Mesenteric fat pad (tissue), 1 donor: ENCODE results near the gene TBX1. TPM values are rescaled to one million over a fixed set of nuclear protein-coding genes. Genes with fewer than 3 reads are reported as not detected.
A peak's percentile ranks its signal among the peaks of the same experiment; 100 is the strongest.

ENCODE experiments used
- DNase-seq: peaks from one replicate; pipeline ENCODE4 v3.0.0-alpha.2; 2020; ENCODE audit warnings: low spot score
- long read RNA-seq: library from polyadenylated mRNA; unstranded; transcript quantifications from one replicate; pipeline ENCODE4 v2.0.0, GENCODE V29; 2020
- total RNA-seq: library from RNA; stranded (reverse); fragmentation: NEBNext Ultra II Directional; extraction: Animal tissue kit (Norgen Biotek cat#: 25700); gene quantifications from one replicate; pipeline ENCODE4 v1.2.1, GENCODE V29; 2021
- donor health status: DM: yes; HTN: yes; CAD: no.

TBX1 gene
- total RNA-seq: 3.0 TPM
- long read RNA-seq: 0 reads

- no peak for DNase-seq
Measured at GRCh38 chr22:19760058-19760950, at the start of gene TBX1. TBX1 (plus strand) TSS chr22:19760778; CDS start chr22:19760844, 66 bp downstream.

GRCh38 chr22:19713245-19713644, 47.3 kb upstream of the TBX1 start:
- DNase-seq: no peak

DNA sequence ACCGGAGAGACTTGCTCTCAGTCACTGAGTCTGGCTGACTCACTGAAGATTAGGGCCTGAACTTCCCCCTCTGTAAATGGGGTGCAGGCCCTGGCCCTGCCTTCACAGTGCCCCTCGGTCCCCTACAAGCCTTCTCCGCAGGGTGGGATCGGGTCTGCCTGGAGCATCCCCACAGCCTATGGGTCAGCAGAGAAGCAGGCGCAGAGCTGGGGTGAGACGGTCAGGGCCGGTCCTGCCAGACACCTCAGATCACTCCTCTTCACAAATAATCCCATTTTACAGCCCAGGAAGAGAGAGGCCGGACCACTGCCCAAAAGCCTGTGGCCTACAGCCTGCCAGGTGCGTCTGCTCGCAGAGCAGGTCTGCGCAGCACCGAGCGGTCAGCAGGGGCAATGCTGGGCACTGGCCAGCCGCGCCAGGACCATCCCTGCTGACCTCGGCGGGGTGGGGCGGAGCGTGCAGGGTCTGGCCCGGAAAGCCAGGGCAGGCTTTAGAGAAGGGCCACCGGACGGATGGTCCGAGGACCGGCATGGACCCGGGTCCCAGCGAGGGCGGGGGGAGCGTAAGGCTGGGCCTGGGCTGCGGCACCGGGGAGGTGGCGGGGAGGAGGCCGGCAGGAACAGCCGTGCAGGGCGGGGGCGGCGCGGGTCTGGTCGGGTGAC, 46.8 kb upstream of the TBX1 start:
- DNase-seq: no peak

GRCh38 chr22:19714312-19715187, 46.0 kb upstream of the TBX1 start, which contains the start of gene SEPTIN5:
SEPTIN5 (plus strand) TSS chr22:19714503; CDS start chr22:19714589, 86 bp downstream.
- DNase-seq: no peak

DNA sequence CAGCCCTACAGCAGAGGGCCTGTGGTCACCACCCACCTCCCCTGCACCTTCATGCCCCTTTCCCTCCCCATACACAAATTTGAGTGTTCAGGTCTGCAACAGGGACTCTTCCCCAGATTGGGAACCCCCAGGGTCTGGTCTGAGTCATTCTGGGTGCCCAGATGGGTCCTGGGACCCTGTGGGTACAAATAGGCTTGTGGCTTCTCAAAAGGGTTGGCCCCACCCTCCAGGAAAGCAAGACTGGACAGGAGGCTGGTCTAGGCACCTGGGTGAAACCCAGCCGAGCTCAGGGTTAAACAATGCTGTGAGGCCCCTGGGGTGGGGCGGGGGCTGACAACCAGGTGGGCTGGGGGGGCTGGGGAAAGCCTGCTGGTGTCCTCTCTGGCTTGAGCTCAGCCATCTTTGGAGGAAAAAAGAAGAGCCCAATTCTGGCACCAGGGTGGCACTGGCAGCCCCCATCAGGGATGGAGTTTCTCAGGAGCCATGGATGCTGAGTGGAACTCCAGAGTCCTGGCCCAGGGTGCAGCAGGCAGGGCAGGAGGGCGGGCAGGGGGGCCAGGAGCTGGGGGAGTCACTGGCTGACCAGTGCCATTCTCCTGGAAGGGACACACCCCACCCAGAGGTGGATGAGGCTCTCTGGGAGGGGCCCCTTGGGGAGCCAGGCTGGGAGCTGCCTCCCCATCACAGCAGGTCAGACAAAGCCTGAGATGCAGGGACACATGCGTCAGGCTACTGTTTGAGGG, 45.2 kb upstream of the TBX1 start:
- DNase-seq: no peak

GRCh38 chr22:19716041-19716828, 44.3 kb upstream of the TBX1 start:
- no peak for DNase-seq

DNA sequence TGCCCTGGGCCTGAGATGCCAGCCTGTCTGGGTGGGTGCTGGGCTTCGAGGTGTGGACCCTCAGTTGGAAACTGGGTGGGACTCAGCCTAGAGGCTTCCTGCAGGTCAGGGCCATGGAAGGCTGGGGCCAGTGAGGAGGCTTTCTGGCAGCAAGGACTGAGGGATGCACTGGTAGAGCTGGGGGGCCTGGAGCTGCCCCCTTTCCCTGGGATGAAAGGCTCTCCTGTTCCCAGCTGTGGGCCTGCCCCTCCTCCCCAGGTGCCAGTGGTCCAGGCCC, 43.8 kb upstream of the TBX1 start:
- no peak for DNase-seq

GRCh38 chr22:19717181-19717580, 43.4 kb upstream of the TBX1 start:
- DNase-seq: no peak

DNA sequence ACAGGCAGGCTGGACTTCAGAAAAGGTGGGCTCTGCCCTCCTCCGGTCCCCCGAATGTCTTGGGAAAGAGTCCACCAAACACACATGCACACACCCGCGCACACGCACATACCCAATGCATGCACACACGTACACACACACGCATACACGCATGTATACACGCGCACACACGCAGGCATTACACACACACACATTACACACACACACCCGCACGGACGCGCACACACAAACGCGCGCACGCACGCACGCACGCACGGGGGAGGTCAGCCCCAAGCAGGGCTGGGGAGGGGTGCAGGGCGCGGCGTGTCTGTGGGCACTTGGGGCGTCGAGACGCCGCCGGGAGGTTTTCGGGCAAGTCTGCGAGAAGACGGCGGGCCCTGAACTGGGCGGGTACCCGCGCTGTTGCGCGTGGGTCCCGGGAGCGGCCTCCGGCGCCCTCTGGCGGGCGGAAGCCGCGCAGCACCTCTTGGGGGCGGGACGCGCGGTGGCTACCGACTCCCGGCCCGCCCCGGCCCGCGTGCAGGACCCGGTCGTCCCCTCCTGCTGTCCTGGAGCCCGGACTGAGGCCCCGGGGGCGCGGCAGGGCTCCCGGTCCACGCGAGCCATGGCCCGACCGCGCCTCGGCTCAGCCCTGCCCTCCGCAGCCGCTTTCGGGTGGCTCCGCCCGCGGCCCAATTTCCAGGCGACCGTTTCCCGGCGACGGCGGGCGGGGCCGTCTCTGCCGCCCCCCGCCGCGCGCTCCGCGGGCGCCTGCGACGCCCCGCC, 42.7 kb upstream of the TBX1 start:
- peak; percentile 94 for DNase-seq

- DNase-seq: no peak
Measured at GRCh38 chr22:19718456-19719049, 42.0 kb upstream of the TBX1 start.

- DNase-seq: no peak
Measured at GRCh38 chr22:19719050-19719482, 41.5 kb upstream of the TBX1 start.

DNA sequence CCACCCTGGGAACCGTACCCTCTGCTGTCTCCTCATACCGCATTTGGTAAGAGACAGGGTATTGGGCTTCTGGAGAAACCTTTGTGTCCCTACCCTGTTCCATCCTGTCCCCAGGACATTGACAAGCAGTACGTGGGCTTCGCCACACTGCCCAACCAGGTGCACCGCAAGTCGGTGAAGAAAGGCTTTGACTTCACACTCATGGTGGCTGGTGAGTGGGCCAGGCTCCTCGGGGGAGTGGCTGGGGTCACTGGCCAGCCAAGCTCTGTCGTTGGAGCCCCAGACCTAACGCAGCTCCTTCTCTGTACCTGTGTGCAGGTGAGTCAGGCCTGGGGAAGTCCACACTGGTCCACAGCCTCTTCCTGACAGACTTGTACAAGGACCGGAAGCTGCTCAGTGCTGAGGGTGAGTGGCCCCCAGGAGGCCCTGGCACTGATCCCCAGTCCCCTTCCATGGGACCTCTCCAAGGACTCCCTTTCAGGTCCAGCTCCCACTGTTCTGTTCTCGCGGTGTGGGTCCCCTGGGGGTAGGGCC, 41.0 kb upstream of the TBX1 start:
- no peak for DNase-seq

DNA sequence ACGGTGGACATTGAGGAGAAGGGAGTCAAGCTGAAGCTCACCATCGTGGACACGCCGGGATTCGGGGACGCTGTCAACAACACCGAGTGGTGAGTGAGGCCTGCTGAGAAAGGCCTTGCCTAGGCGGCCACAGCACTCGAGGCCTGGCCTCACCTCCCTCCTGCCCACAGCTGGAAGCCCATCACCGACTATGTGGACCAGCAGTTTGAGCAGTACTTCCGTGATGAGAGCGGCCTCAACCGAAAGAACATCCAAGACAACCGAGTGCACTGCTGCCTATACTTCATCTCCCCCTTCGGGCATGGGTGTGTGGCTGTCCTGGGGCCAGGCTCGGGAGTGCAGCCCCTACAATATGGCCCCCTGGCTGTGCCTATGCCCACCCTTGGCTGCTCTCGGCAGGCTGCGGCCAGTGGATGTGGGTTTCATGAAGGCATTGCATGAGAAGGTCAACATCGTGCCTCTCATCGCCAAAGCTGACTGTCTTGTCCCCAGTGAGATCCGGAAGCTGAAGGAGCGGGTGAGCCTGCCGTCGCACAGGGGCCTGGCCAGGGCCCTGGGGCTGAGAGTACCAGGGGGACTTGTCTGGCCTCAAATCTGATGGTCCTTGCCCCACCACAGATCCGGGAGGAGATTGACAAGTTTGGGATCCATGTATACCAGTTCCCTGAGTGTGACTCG, 40.3 kb upstream of the TBX1 start:
- DNase-seq: no peak

- DNase-seq: no peak
Measured at GRCh38 chr22:19720999-19721329, 39.6 kb upstream of the TBX1 start.

DNA sequence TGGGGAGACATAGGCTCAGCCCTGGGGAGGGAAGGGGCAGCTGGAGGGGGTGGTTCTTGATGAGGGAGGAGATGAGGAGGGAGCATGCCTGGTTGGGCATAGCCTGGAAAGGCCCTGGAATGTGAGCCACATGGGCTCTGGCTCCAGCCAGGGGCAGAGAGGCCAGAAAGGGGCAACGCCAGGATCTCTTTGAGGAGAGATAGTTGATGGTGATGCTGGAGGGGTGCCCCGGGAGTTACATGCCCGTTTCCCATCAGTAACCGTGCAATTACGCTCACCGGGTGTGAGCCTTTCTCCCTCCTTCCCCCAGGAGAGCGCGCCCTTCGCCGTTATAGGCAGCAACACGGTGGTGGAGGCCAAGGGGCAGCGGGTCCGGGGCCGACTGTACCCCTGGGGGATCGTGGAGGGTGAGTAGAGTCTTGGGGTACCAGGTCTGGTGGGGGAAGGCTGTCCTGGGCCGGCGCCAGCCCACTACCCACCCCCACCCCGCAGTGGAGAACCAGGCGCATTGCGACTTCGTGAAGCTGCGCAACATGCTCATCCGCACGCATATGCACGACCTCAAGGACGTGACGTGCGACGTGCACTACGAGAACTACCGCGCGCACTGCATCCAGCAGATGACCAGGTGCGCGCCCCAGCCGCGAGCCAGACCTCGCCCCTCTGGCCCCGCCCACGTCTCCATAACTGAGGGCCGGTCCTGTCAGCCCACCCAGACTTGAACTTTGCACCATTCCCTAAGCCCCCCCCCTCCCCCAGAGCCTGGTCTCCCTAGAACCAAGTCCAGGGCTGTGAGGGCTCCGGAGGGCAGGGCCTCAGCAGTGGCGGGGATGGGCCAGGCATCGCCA, 39.0 kb upstream of the TBX1 start:
- DNase-seq: no peak

GRCh38 chr22:19722178-19722981, 38.2 kb upstream of the TBX1 start:
- DNase-seq: no peak

DNA sequence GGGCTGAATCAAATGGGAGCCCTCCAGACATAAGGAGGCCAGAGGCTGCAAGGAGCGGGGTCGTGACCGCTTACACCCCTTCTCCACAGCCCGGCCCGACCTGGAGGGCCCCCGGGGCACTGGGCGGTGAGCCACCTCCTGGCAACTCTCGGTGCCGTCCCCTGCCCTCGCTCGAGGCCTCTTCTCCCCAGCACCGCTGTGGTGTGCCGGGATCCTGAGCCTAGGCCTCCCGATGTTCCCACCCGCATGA, 37.7 kb upstream of the TBX1 start:
- DNase-seq: no peak
